ENCODE results near the gene ERBIN. TPM values are rescaled to one million over a fixed set of nuclear protein-coding genes. Genes with fewer than 3 reads are reported as not detected.

Gene ERBIN
- total RNA-seq, 1 experiment from 2014 or later = 88.4 TPM

- no TSS peak for BruUV-seq (replicated peaks)
- ChIA-PET CTCF (no interaction called here), POLR2A (no interaction called here)
- no peak for ATAC-seq
- Histone ChIP-seq H3K27me3 (ENCODE audit: control insufficient read depth, insufficient read depth, low read length) (no peaks in the 10 kb centered on the region), H3K4me3 (ENCODE audit: low read depth in 2 of 2, low read length in 2 of 2) (no peak overlapping the region), H3K36me3 (ENCODE audit: control insufficient read depth, insufficient read depth, low read length) (peaks cover 6% of the 10 kb centered on the region; the same call in 1 of the 2 replicates), H3K9me3 (ENCODE audit: control insufficient read depth, insufficient read depth, low read depth, low read length) (no peaks in the 10 kb centered on the region), H3K27ac (ENCODE audit: low read length) (no peak overlapping the region), H3K4me1 (ENCODE audit: control insufficient read depth, insufficient read depth, low read length) (no peaks in the 10 kb centered on the region)
- in situ Hi-C loops (cut with HindIII; ENCODE audit: low pct_unique_long_range_greater_than_20kb, low sequenced_read_pairs) = no loop called here
- intact Hi-C loops (cut with micrococcal nuclease; ENCODE audit: unreplicated experiment) = no loop called here
- TF ChIP-seq, protein P1, sequence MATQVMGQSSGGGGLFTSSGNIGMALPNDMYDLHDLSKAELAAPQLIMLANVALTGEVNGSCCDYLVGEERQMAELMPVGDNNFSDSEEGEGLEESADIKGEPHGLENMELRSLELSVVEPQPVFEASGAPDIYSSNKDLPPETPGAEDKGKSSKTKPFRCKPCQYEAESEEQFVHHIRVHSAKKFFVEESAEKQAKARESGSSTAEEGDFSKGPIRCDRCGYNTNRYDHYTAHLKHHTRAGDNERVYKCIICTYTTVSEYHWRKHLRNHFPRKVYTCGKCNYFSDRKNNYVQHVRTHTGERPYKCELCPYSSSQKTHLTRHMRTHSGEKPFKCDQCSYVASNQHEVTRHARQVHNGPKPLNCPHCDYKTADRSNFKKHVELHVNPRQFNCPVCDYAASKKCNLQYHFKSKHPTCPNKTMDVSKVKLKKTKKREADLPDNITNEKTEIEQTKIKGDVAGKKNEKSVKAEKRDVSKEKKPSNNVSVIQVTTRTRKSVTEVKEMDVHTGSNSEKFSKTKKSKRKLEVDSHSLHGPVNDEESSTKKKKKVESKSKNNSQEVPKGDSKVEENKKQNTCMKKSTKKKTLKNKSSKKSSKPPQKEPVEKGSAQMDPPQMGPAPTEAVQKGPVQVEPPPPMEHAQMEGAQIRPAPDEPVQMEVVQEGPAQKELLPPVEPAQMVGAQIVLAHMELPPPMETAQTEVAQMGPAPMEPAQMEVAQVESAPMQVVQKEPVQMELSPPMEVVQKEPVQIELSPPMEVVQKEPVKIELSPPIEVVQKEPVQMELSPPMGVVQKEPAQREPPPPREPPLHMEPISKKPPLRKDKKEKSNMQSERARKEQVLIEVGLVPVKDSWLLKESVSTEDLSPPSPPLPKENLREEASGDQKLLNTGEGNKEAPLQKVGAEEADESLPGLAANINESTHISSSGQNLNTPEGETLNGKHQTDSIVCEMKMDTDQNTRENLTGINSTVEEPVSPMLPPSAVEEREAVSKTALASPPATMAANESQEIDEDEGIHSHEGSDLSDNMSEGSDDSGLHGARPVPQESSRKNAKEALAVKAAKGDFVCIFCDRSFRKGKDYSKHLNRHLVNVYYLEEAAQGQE (IDR thresholded peaks at IDR 0.05; ENCODE audit: insufficient read depth in 1 of 2, low read depth in 2 of 2, low read length in 1 of 2) = no peak
- no peak for TF ChIP-seq POLR2AphosphoS5 (IDR thresholded peaks at IDR 0.05; ENCODE audit: low read depth, low read length)
- no peak for DNase-seq (ENCODE audit: low read depth, low spot score)
Observed at GRCh38 chr5:65994117-65994786, 67.9 kb downstream of the ERBIN start.

- ChIA-PET POLR2A (interaction anchor here (1.1 kb wide), 1 partner anchor 73 kb away, joined by 3 read pairs; the partner anchor contains the start of gene ERBIN), CTCF (no interaction called here)
- no peaks in the 10 kb centered on the region for H3K27me3 ChIP-seq (ENCODE audit: control insufficient read depth, insufficient read depth, low read length)
- H3K27ac ChIP-seq (ENCODE audit: low read length) = no peak overlapping the region
- ATAC-seq (no peak), DNase-seq (ENCODE audit: low read depth, low spot score) (no peak)
- no peaks in the 10 kb centered on the region; the same call in 1 of the 2 replicates for H3K36me3 ChIP-seq (ENCODE audit: control insufficient read depth, insufficient read depth, low read length)
- intact Hi-C loops (cut with micrococcal nuclease; ENCODE audit: unreplicated experiment) (no loop called here), in situ Hi-C loops (cut with HindIII; ENCODE audit: low pct_unique_long_range_greater_than_20kb, low sequenced_read_pairs) (no loop called here)
- TF ChIP-seq SIN3A (IDR thresholded peaks at IDR 0.05; ENCODE audit: borderline replicate concordance, insufficient read depth, low read depth, low read length) (no peak), POLR2AphosphoS5 (IDR thresholded peaks at IDR 0.05; ENCODE audit: low read depth, low read length) (no peak), CTCF (IDR thresholded peaks at IDR 0.05) (no peak), TCF7L2 (IDR thresholded peaks at IDR 0.05; ENCODE audit: low read depth, low read length) (no peak)
- TF ChIP-seq, protein P1 (IDR thresholded peaks at IDR 0.05; ENCODE audit: insufficient read depth in 1 of 2, low read depth in 2 of 2, low read length in 1 of 2) = no peak
- no peaks in the 10 kb centered on the region for H3K9me3 ChIP-seq (ENCODE audit: control insufficient read depth, insufficient read depth, low read depth, low read length)
- H3K4me3 ChIP-seq (ENCODE audit: low read depth in 2 of 2, low read length in 2 of 2) = no peak overlapping the region
- no peaks in the 10 kb centered on the region for H3K4me1 ChIP-seq (ENCODE audit: control insufficient read depth, insufficient read depth, low read length)
- no TSS peak for BruUV-seq (replicated peaks)
Observed at GRCh38 chr5:65999061-65999723, 72.8 kb downstream of the ERBIN start.
